Naive thymus-derived CD4-positive, alpha-beta T cell (primary cell): ENCODE measurements around the gene KCNIP1. TPM values are rescaled to one million over a fixed set of nuclear protein-coding genes. Genes with fewer than 3 reads are reported as not detected.

Source experiments
- ATAC-seq: fragments of 150-1000 bp; cut with Tn5 transposase; 2 replicates; pipeline ENCODE4 v1.10.0; 2021; ENCODE audit warnings: mild to moderate bottlenecking, moderate library complexity
- CTCF ChIA-PET: fragments of 350-600 bp; sonication (Branson Sonifier 250); formaldehyde crosslinking; loops from one replicate; lab custom pipeline; 2021; ENCODE audit warnings: antibody characterized with exemption; lab: Charles Lee
- POLR2A ChIA-PET: fragments of 350-600 bp; sonication (Branson Sonifier 250); formaldehyde crosslinking; loops from one replicate; lab custom pipeline; 2021; ENCODE audit warnings: antibody characterized with exemption, inconsistent platforms; lab: Charles Lee
- DNase-seq, 9 donors: peaks; one replicate each; pipeline versions ENCODE4 v3.0.0 to v3.0.0-alpha.2; 2020 to 2022; ENCODE audit warnings: mixed read lengths in 1 of 9
- H3K27ac ChIP-seq: one replicate; pipeline ENCODE4 v1.7.0; 2013; ENCODE audit warnings: mild to moderate bottlenecking, low read depth, low read length, moderate library complexity
- H3K27me3 ChIP-seq, 2 donors: one replicate each; pipeline ENCODE4 v1.7.0; 2013; ENCODE audit warnings: low read length in 2 of 2, mild to moderate bottlenecking in 2 of 2, moderate library complexity in 2 of 2; ENCODE audit not compliant: control insufficient read depth in 2 of 2, insufficient read depth in 2 of 2
- H3K36me3 ChIP-seq, 3 experiments: 1 replicate in 2 of 3; 2 replicates in 1 of 3; pipeline ENCODE4 v1.7.0; 2013; ENCODE audit warnings: low read length in 3 of 3, mild to moderate bottlenecking in 3 of 3, moderate library complexity in 1 of 3; ENCODE audit not compliant: insufficient read depth in 3 of 3, control insufficient read depth in 2 of 3
- H3K4me1 ChIP-seq, 2 donors: one replicate each; pipeline ENCODE4 v1.7.0; 2013; ENCODE audit warnings: low read length in 2 of 2, mild to moderate bottlenecking in 2 of 2, moderate library complexity in 1 of 2; ENCODE audit not compliant: control insufficient read depth in 2 of 2, insufficient read depth in 2 of 2
- H3K4me3 ChIP-seq: 2 replicates; pipeline ENCODE4 v1.7.0; 2013; ENCODE audit warnings: mild to moderate bottlenecking, low read length
- H3K9me3 ChIP-seq, 3 experiments: 1 replicate in 2 of 3; 2 replicates in 1 of 3; pipeline ENCODE4 v1.7.0; 2013; ENCODE audit warnings: low read length in 3 of 3; ENCODE audit not compliant: control insufficient read depth in 2 of 3
- H3K27ac Mint-ChIP-seq, 9 donors: one replicate each; pipeline ENCODE4 v1.8.0; 2020 to 2022; ENCODE audit warnings: mixed read lengths in 9 of 9, mild to moderate bottlenecking in 8 of 9, moderate library complexity in 5 of 9, inconsistent platforms in 2 of 9
- H3K27me3 Mint-ChIP-seq, 5 donors: one replicate each; pipeline ENCODE4 v1.8.0; 2021 to 2022; ENCODE audit warnings: mixed read lengths in 5 of 5, mild to moderate bottlenecking in 1 of 5
- H3K36me3 Mint-ChIP-seq, 5 donors: one replicate each; pipeline ENCODE4 v1.8.0; 2020 to 2022; ENCODE audit warnings: mixed read lengths in 5 of 5, mild to moderate bottlenecking in 3 of 5, inconsistent platforms in 1 of 5
- H3K4me1 Mint-ChIP-seq, 7 donors: one replicate each; pipeline ENCODE4 v1.8.0; 2020 to 2022; ENCODE audit warnings: mixed read lengths in 7 of 7, mild to moderate bottlenecking in 3 of 7, inconsistent platforms in 1 of 7
- H3K4me3 Mint-ChIP-seq, 10 donors: one replicate each; pipeline ENCODE4 v1.8.0; 2020 to 2022; ENCODE audit warnings: mild to moderate bottlenecking in 10 of 10, mixed read lengths in 10 of 10, moderate library complexity in 6 of 10, inconsistent platforms in 2 of 10
- H3K9me3 Mint-ChIP-seq, 11 donors: one replicate each; pipeline ENCODE4 v1.8.0; 2020 to 2022; ENCODE audit warnings: mixed read lengths in 11 of 11, mild to moderate bottlenecking in 4 of 11, inconsistent platforms in 1 of 11, moderate library complexity in 1 of 11
- intact Hi-C, 2 donors: fragments of 100-400 bp; cut with micrococcal nuclease; formaldehyde crosslinking; loops; one replicate each; pipeline ENCODE4 v1.15.1; 2023
- polyA plus RNA-seq, 2 donors: library from polyadenylated mRNA; unstranded; fragments of 300-500 nt; fragmentation: Illumina TruSeq; gene quantifications; one replicate each; pipeline ENCODE4 v1.2.3, GENCODE V29; 2021
- total RNA-seq, 6 experiments: library from RNA in 5 of 6; stranded (reverse) in 5 of 6; gene quantifications; 1 replicate in 5 of 6; 2 replicates in 1 of 6; pipeline ENCODE4 v1.2.3 and lab custom pipeline; 2021 to 2026

Gene KCNIP1
- total and polyA plus RNA-seq, 7 experiments from 2014 or later, result not detected

DNA sequence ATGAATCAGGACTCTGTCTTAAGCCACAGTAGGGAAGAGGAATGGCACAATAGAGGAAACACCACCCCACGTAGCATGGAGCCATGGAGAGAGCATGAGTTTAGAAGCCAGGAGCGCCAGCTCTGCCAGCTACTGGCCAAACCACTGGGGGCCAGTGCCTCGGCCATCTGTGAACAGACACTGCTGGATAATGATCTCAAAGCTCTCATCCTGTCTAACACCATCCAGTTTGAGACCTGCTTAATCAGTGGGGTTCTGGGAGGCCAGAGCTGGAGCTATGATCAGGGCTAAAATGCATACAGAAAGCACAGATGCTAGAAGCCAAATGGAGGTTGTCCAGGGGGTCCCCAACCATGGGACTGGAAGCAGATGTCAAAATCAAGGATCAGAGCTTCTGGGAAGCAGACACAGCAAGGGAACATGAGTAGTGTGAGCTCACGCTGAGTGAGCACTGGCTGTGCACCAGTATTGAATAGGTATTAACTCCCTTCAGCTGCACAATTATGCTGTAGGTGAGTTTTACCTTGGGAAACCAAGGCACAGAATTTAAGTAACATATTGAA, 92.7 kb downstream of the KCNIP1 start:
- ATAC-seq, result no peak
- CTCF ChIA-PET, result no interaction called here
- intact Hi-C loops, result no loop called here
- Mint-ChIP-seq H3K36me3 (no peaks in the 10 kb centered on the region), H3K4me3 (no peak overlapping the region), H3K4me1 (peaks cover 0 to 20% (median 0%) of the 10 kb centered on the region in 7 donors), H3K27ac (no peak overlapping the region), H3K9me3 (no peaks in the 10 kb centered on the region), H3K27me3 (peaks cover 10 to 38% (median 16%) of the 10 kb centered on the region in 5 donors)
- no peaks in the 10 kb centered on the region for H3K27me3 ChIP-seq
- H3K36me3 ChIP-seq, result no peaks in the 10 kb centered on the region
- no peak overlapping the region for H3K4me3 ChIP-seq
- POLR2A ChIA-PET, result no interaction called here
- no peaks in the 10 kb centered on the region for H3K9me3 ChIP-seq
- H3K4me1 ChIP-seq, result no peaks in the 10 kb centered on the region
- no peak for DNase-seq
- no peak overlapping the region for H3K27ac ChIP-seq

DNA sequence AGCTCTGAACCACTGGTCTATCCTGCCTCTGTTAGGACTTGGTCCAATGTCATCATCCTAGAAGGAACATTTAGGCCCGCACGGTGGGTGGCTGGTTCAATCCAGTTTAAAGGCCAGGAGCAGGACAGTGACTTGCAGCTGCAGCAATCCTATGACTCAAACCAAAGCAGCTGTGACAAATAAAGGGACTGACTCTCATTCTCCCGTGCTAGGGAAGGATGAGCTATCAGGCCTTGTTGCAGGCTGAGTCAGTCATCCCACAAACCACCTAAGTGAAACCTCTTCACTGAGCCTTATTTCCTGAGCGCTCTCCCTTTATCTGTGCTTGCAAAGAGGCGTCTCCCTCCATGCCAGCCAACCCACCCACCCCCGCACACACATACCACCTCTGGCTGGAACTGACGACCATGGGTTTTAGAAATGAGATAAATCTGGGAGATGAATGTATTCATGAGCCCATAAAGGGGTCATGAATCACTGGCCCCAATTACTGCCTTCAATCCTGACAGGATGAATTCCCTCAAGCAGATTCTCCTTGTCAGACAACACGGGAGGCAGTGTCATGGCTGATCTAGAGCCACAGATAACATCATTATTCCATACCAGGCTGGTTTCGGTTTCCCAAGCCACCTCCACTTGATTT, 93.4 kb downstream of the KCNIP1 start:
- Mint-ChIP-seq H3K27ac (no peak overlapping the region), H3K4me3 (no peak overlapping the region), H3K27me3 (peaks cover 10 to 41% (median 15%) of the 10 kb centered on the region in 5 donors), H3K4me1 (peaks cover 0 to 20% (median 0%) of the 10 kb centered on the region in 7 donors), H3K36me3 (no peaks in the 10 kb centered on the region), H3K9me3 (no peaks in the 10 kb centered on the region)
- no peaks in the 10 kb centered on the region for H3K27me3 ChIP-seq
- DNase-seq, result peak in 1 of 9 donors; percentile 30
- H3K27ac ChIP-seq, result no peak overlapping the region
- H3K36me3 ChIP-seq, result no peaks in the 10 kb centered on the region
- POLR2A ChIA-PET, result no interaction called here
- H3K4me3 ChIP-seq, result no peak overlapping the region
- no peaks in the 10 kb centered on the region for H3K9me3 ChIP-seq
- CTCF ChIA-PET, result no interaction called here
- no peaks in the 10 kb centered on the region for H3K4me1 ChIP-seq
- intact Hi-C loops, result no loop called here
- no peak for ATAC-seq

DNA sequence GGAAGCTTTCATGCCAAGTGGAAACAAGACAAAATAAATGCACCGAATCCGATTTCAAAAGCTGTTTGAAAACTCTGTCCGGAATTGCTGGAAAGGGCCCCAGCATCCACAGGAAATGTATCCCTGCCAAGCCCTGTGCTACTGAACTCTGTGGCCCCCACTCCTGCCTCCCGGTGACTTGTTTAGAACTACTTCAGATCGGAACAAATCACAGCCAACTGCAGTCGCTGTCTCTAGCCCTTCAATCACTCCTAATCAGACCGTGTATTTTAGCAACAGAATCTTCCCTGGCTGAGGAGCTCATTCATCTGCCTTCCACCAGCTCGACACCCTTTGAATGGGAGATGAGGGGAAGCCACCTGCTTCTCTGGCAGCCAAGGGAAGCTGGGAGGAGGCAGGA, 94.1 kb downstream of the KCNIP1 start:
- no peak overlapping the region for H3K27ac Mint-ChIP-seq
- Histone ChIP-seq H3K9me3 (no peaks in the 10 kb centered on the region), H3K4me3 (no peak overlapping the region), H3K27me3 (no peaks in the 10 kb centered on the region), H3K4me1 (no peaks in the 10 kb centered on the region), H3K27ac (no peak overlapping the region), H3K36me3 (no peaks in the 10 kb centered on the region)
- DNase-seq (no peak), ATAC-seq (no peak)
- intact Hi-C loops, result no loop called here
- H3K4me1 Mint-ChIP-seq, result peaks cover 0 to 20% (median 0%) of the 10 kb centered on the region in 7 donors
- peaks cover 10 to 39% (median 15%) of the 10 kb centered on the region in 5 donors for H3K27me3 Mint-ChIP-seq
- H3K36me3 Mint-ChIP-seq, result no peaks in the 10 kb centered on the region
- ChIA-PET CTCF (no interaction called here), POLR2A (no interaction called here)
- H3K4me3 Mint-ChIP-seq, result no peak overlapping the region
- no peaks in the 10 kb centered on the region for H3K9me3 Mint-ChIP-seq

DNA sequence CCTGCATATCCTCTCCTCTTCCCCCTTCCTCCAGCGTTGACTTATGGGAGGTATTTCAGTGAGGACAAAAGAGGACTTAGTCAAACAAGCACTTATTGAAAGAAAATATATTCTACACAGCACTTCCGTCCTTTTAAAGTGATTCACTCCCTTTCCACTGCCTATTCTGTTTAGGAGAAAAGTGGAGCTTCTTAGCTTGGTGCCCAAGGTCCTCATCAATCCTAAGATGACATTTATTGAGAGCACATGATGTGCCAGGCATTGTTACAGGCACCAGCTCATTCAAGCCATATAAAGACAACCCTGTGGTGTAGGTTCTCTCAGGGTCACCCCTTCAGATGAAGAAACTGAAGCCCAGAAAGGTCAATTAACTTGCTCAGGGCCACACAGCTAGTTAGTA, 95.9 kb downstream of the KCNIP1 start:
- intact Hi-C loops, result no loop called here

DNA sequence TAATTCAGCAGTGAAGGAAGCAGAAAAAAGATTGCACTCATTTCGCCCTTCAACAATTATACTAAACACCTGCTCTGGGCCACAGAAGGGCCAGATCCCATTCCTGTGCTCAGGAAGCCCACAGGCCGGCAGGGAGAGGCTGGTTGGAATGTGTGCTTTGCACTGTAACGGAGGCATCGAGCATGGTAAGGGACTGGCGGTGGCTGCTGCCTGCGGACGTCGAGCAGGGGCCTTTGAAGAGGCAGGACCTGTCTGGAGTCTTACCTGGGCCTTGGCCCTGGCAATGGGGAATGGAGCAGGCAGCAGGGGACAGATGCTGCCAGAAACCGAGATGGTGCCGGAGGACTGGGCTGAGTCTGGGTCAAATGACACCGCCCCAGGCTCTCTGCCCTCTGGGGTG, 97.8 kb downstream of the KCNIP1 start:
- Mint-ChIP-seq H3K36me3 (no peaks in the 10 kb centered on the region), H3K9me3 (no peaks in the 10 kb centered on the region), H3K4me3 (no peak overlapping the region), H3K27ac (no peak overlapping the region), H3K27me3 (peaks cover 5 to 26% (median 17%) of the 10 kb centered on the region in 5 donors), H3K4me1 (peaks cover 0 to 20% (median 0%) of the 10 kb centered on the region in 7 donors)
- no peaks in the 10 kb centered on the region for H3K9me3 ChIP-seq
- no peaks in the 10 kb centered on the region for H3K36me3 ChIP-seq
- POLR2A ChIA-PET, result no interaction called here
- ATAC-seq, result no peak
- CTCF ChIA-PET, result no interaction called here
- intact Hi-C loops, result no loop called here
- no peaks in the 10 kb centered on the region for H3K27me3 ChIP-seq
- no peak overlapping the region for H3K4me3 ChIP-seq
- DNase-seq, result no peak
- H3K4me1 ChIP-seq, result no peaks in the 10 kb centered on the region
- no peak overlapping the region for H3K27ac ChIP-seq

More for the DNA sequence above, 95.9 kb downstream of the KCNIP1 start:
- peaks cover 10 to 28% (median 14%) of the 10 kb centered on the region in 5 donors for H3K27me3 Mint-ChIP-seq
- CTCF ChIA-PET, result no interaction called here
- H3K9me3 Mint-ChIP-seq, result no peaks in the 10 kb centered on the region
- no peak overlapping the region for H3K27ac Mint-ChIP-seq
- DNase-seq, result no peak
- H3K4me1 ChIP-seq, result no peaks in the 10 kb centered on the region
- no peak overlapping the region for H3K27ac ChIP-seq
- H3K36me3 Mint-ChIP-seq, result no peaks in the 10 kb centered on the region
- no peaks in the 10 kb centered on the region for H3K27me3 ChIP-seq
- no peaks in the 10 kb centered on the region for H3K9me3 ChIP-seq
- peaks cover 0 to 20% (median 0%) of the 10 kb centered on the region in 7 donors for H3K4me1 Mint-ChIP-seq
- no peak for ATAC-seq
- POLR2A ChIA-PET, result no interaction called here
- H3K4me3 ChIP-seq, result no peak overlapping the region
- no peaks in the 10 kb centered on the region for H3K36me3 ChIP-seq
- no peak overlapping the region for H3K4me3 Mint-ChIP-seq

DNA sequence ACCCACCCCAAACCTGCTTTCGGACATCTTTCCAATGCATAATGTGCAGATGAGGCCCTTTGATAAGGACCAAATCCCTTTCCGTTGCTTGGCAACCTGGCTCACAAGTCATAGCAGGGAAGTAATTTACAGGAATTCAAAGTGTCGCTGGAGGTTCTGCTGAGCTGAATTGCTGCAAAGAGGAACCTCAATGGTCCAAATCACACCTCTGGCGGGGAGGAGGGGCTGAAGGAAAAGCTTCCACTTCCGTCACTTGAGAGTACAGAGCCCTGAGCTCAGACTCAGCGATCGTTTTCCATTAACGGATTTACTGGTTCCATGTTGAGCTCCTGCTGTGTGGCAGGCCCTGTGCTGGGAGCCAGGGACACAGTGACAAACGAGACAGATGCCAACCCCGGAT, 99.3 kb downstream of the KCNIP1 start:
- Histone ChIP-seq H3K9me3 (no peaks in the 10 kb centered on the region), H3K36me3 (no peaks in the 10 kb centered on the region), H3K27me3 (no peaks in the 10 kb centered on the region), H3K27ac (no peak overlapping the region), H3K4me1 (no peaks in the 10 kb centered on the region), H3K4me3 (no peak overlapping the region)
- Mint-ChIP-seq H3K4me3 (no peak overlapping the region), H3K4me1 (peaks cover 0 to 9% (median 0%) of the 10 kb centered on the region in 7 donors), H3K27ac (no peak overlapping the region), H3K27me3 (peaks cover 2 to 25% (median 19%) of the 10 kb centered on the region in 5 donors), H3K36me3 (no peaks in the 10 kb centered on the region), H3K9me3 (no peaks in the 10 kb centered on the region)
- DNase-seq, result no peak
- ChIA-PET POLR2A (no interaction called here), CTCF (no interaction called here)
- intact Hi-C loops, result no loop called here
- ATAC-seq, result no peak
